Ascending aorta (tissue), 2 donors: Measurements from ENCODE around the gene ENTPD8. TPM values are rescaled to one million over a fixed set of nuclear protein-coding genes. Genes with fewer than 3 reads are reported as not detected.
"Not testable (repeated sequence)": the region's sequence is repeated elsewhere in the genome, so short reads cannot be mapped to it uniquely, and the experiment has no call there.

Experiments used
- DNase-seq, 2 donors: peaks; one replicate each; pipeline ENCODE4 v3.0.0-alpha.2; 2019; ENCODE audit warnings: low spot score in 2 of 2
- H3K27ac ChIP-seq, 2 donors: fragments of 200-600 bp; sonication (generic); one replicate each; pipeline ENCODE4 v1.5.1; 2016 to 2017; ENCODE audit warnings: mild to moderate bottlenecking in 1 of 2
- H3K27me3 ChIP-seq: fragments of 200-600 bp; sonication (generic); one replicate; pipeline ENCODE4 v1.5.1; 2017
- H3K36me3 ChIP-seq, 2 donors: fragments of 200-600 bp; sonication (generic); one replicate each; pipeline ENCODE4 v1.5.1; 2016
- H3K4me1 ChIP-seq, 2 donors: fragments of 200-600 bp; sonication (generic); one replicate each; pipeline ENCODE4 v1.5.1; 2016 to 2017; ENCODE audit warnings: mild to moderate bottlenecking in 1 of 2
- H3K4me3 ChIP-seq, 2 donors: fragments of 200-600 bp; sonication (generic); one replicate each; pipeline ENCODE4 v1.5.1; 2016 to 2017; ENCODE audit warnings: mild to moderate bottlenecking in 1 of 2
- H3K9me3 ChIP-seq, 2 donors: fragments of 200-600 bp; sonication (generic); one replicate each; pipeline ENCODE4 v1.5.1; 2016
- intact Hi-C: fragments of 100-400 bp; cut with DNase I; formaldehyde crosslinking; loops from one replicate; pipeline ENCODE4 v1.15.1; 2023
- total RNA-seq: library from RNA; depleted of rRNA; stranded (reverse); fragments of >200 nt; gene quantifications from one replicate; pipeline ENCODE4 v1.1.0, GENCODE V29; 2016
- TF ChIP-seq, protein P1 (sequence below), 3 experiments: fragments of 200-600 bp in 2 of 3; fragments of 450-650 bp in 1 of 3; sonication (generic) in 2 of 3; IDR thresholded peaks; one replicate each; pipeline ENCODE4 v1.5.1; 2016 to 2019; ENCODE audit warnings: antibody characterized with exemption in 3 of 3, mild to moderate bottlenecking in 1 of 3, moderate library complexity in 1 of 3

ENTPD8 gene
- total RNA-seq, 1 donor from 2014 or later: not detected

DNA sequence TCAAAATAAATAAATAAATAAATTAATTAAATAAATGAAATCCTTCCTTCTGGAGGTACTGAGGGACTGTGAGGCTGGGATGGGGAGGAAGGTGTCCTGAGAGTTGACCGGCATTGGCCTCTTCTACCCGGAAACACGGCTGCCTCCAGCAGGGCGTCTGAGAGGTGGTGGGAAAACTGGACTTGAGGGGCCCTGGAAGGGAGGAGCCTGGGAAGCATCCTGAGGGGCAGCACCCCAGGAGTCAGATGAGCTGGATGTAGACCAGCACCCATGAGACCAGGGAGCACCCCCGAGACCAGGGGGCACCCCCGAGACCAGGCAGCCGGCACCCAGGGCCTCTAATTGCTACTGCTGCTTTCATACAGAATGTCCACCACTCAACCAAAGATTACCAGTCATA is 26.7 kb upstream of the ENTPD8 start:
- Histone ChIP-seq H3K36me3 (no peaks in the 10 kb centered on the region), H3K9me3 (no peaks in the 10 kb centered on the region), H3K27ac (no peak overlapping the region), H3K4me1 (no peaks in the 10 kb centered on the region), H3K4me3 (no peak overlapping the region), H3K27me3 (no peaks in the 10 kb centered on the region)
- intact Hi-C loops: no loop called here
- DNase-seq: no peak
- TF ChIP-seq, protein P1, sequence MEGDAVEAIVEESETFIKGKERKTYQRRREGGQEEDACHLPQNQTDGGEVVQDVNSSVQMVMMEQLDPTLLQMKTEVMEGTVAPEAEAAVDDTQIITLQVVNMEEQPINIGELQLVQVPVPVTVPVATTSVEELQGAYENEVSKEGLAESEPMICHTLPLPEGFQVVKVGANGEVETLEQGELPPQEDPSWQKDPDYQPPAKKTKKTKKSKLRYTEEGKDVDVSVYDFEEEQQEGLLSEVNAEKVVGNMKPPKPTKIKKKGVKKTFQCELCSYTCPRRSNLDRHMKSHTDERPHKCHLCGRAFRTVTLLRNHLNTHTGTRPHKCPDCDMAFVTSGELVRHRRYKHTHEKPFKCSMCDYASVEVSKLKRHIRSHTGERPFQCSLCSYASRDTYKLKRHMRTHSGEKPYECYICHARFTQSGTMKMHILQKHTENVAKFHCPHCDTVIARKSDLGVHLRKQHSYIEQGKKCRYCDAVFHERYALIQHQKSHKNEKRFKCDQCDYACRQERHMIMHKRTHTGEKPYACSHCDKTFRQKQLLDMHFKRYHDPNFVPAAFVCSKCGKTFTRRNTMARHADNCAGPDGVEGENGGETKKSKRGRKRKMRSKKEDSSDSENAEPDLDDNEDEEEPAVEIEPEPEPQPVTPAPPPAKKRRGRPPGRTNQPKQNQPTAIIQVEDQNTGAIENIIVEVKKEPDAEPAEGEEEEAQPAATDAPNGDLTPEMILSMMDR (IDR thresholded peaks at IDR 0.05): no peak

DNA sequence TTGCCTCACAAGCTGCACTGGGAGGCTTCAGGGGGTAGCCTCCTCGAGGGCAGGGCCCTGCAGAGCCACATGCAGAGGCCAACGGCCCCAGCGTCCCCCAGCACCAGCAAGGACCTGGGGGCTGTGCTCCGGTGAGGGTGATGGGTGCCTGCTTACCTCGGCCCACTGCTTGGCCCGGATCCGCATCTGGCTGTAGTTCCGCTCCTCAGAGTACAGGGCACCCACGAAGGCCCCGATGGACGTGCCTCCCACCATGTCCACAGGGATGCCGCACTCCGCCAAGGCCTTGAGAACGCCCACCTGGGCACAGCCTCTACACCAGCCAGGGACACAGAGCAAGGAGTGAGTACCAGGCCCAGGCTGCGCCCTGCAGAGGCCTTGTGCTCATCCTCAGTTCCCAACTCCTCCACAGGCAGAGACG is 26.0 kb upstream of the ENTPD8 start:
- Histone ChIP-seq H3K27ac (no peak overlapping the region), H3K4me3 (no peak overlapping the region), H3K27me3 (no peaks in the 10 kb centered on the region), H3K9me3 (no peaks in the 10 kb centered on the region), H3K4me1 (no peaks in the 10 kb centered on the region), H3K36me3 (no peaks in the 10 kb centered on the region)
- TF ChIP-seq, protein P1 (IDR thresholded peaks at IDR 0.05): no peak
- intact Hi-C loops: no loop called here
- no peak for DNase-seq

DNA sequence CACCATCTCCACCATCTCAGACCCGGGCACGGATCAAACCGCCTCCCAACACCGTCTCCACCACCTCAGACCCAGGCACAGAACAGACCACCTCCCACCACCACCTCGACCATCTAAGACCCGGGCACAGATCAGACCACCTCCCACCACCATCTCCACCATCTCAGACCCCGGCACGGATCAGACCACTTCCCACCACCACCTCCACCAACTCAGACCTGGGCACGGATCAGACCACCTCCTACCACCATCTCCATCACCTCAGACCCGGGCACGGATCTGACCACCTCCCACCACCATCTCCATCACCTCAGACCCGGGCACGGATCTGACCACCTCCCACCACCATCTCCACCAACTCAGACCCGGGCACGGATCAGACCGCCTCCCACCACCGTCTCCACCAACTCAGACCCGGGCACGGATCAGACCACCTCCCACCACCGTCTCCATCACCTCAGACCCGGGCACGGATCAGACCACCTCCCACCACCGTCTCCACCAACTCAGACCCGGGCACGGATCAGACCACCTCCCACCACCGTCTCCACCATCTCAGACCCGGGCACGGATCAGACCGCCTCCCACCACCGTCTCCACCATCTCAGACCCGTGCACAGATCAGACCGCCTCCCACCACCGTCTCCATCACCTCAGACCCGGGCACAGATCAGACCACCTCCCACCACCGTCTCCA is 25.4 kb upstream of the ENTPD8 start:
- H3K4me1 ChIP-seq, H3K9me3 ChIP-seq, intact Hi-C loops, DNase-seq, H3K4me3 ChIP-seq, H3K27ac ChIP-seq, H3K27me3 ChIP-seq, H3K36me3 ChIP-seq: not testable (repeated sequence)

DNA sequence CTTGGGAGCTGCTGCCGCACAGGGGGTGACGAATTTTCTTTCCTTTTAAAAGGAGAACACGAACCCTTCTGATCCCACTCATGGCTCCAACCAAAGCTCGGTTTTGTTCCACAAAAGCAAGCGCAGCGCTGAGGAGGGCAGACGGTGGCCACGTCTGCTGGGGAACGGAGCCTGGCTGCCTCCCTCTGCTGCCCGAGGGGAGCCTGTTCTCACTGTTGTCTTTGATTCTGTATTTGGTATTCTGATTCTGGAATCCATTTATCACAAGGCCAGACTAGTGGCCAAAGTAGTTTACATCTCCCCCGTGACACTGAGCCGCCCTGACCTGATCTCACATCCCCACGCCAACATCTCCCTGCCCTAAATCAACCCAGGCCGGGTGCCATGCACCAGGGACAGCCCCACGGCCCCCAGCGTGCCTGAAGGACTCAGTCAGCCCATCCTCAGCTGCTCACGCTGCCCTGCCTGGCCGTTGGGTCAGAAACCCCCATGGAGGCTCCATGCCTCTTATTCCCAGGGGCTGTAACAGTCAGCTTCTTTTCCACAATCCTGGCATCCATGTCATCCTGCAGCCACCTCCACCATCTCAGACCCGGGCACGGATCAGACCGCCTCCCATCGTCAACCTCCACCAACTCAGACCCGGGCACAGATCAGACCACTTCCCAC is 24.7 kb upstream of the ENTPD8 start:
- H3K27ac ChIP-seq: no peak overlapping the region
- no peak overlapping the region for H3K4me3 ChIP-seq

DNA sequence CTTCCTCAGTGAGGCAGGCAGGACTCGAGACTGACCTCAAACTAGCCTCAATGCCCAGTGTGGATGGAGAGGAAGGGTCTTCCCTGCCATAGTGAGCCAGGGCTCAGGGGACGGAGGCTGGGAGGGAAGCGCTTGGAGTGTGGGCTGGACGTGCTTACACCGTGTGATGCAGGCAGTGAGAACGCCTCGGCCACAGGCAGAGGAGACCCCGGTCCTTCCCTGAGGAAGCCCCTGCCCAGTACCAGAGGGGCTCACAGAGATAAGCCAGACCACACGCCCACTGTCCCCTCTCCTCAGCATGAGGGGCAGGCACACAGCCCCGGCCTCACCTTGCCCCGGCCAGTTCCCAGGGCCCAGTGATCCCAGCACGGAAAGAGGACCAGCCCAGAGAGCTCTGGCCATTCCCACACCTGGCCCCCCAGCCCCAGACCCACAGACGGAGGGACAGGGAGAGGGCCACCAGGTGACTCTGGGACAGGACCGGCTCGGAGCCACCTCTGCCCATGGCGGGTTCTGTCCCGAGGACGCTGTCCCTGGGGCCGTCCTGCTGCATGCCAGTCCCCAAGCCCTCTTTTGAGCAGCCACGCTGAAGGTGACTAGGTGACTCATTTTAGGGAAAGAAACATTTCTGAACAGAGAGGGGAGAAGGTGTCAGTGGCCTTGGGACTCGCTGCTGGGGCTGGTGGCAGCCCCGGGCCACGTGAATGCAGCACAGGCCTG is 24.0 kb upstream of the ENTPD8 start:
- peak in 1 of 2 donors; percentile 61 for DNase-seq
- Histone ChIP-seq H3K9me3 (no peaks in the 10 kb centered on the region), H3K4me1 (no peaks in the 10 kb centered on the region), H3K36me3 (no peaks in the 10 kb centered on the region), H3K27ac (no peak overlapping the region), H3K4me3 (no peak overlapping the region), H3K27me3 (no peaks in the 10 kb centered on the region)
- intact Hi-C loops: no loop called here
- TF ChIP-seq, protein P1 (IDR thresholded peaks at IDR 0.05): no peak

More for the DNA sequence above, 24.7 kb upstream of the ENTPD8 start:
- no peaks in the 10 kb centered on the region for H3K36me3 ChIP-seq
- TF ChIP-seq, protein P1 (IDR thresholded peaks at IDR 0.05): no peak
- H3K27me3 ChIP-seq: no peaks in the 10 kb centered on the region
- H3K4me1 ChIP-seq: no peaks in the 10 kb centered on the region
- intact Hi-C loops: no loop called here
- no peaks in the 10 kb centered on the region for H3K9me3 ChIP-seq
- no peak for DNase-seq
